Measurements from ENCODE around the gene SMAD7. TPM values are rescaled to one million over a fixed set of nuclear protein-coding genes. Genes with fewer than 3 reads are reported as not detected.

SMAD7 gene
- total RNA-seq, 1 donor from 2014 or later, result 26.8 TPM

DNA sequence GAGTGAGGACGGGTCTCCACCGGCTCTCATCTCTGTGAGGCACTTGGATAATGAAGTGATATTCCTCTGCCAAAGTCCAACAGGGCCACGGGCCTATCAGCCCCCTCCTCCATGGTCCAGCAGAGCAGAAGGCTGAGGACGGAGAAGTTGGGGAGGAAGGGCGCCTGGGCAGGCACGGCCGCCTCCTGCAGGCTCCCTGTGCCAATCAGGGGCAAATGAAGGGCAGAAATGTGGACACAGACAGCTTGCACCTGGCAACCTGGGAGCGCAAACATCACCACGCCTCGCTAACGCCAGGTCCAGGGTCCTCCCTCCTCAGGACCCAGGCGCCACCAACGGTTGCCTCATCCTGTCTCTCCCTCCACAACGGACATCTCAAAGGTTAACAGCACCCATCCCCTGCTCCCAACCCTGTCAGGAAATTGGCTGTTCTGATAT, 24.3 kb downstream of the SMAD7 start:
- intact Hi-C loops (cut with micrococcal nuclease), result no loop called here
- Mint-ChIP-seq H3K27me3 (ENCODE audit: insufficient read depth) (no peaks in the 10 kb centered on the region), H3K27ac (peak overlapping the region; percentile 72), H3K9me3 (no peaks in the 10 kb centered on the region), H3K4me3 (no peak overlapping the region), H3K4me1 (ENCODE audit: low read depth) (peaks cover 97% of the 10 kb centered on the region), H3K36me3 (ENCODE audit: low read depth) (peaks cover 23% of the 10 kb centered on the region)
- DNase-seq (ENCODE audit: low spot score), result no peak

DNA sequence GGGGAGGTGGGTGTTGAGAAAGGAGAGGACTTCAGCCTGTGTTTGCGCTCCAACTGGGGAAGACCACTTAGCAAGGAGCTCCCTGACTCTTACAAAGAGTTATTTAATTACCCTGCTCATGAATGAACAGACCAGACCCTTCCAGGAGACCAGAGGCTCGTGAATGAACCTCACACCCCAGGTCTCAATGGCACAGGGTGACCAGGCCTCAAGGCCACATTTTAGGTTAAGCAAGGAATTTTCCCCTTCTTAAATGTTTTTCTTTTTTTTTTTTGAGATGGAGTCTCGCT, 25.3 kb downstream of the SMAD7 start:
- Mint-ChIP-seq H3K4me3 (peak overlapping the region; percentile 76), H3K36me3 (ENCODE audit: low read depth) (peaks cover 25% of the 10 kb centered on the region), H3K27ac (peak overlapping the region; percentile 96), H3K9me3 (no peaks in the 10 kb centered on the region), H3K4me1 (ENCODE audit: low read depth) (peaks cover 93% of the 10 kb centered on the region), H3K27me3 (ENCODE audit: insufficient read depth) (no peaks in the 10 kb centered on the region)
- no peak for DNase-seq (ENCODE audit: low spot score)
- intact Hi-C loops (cut with micrococcal nuclease), result no loop called here

DNA sequence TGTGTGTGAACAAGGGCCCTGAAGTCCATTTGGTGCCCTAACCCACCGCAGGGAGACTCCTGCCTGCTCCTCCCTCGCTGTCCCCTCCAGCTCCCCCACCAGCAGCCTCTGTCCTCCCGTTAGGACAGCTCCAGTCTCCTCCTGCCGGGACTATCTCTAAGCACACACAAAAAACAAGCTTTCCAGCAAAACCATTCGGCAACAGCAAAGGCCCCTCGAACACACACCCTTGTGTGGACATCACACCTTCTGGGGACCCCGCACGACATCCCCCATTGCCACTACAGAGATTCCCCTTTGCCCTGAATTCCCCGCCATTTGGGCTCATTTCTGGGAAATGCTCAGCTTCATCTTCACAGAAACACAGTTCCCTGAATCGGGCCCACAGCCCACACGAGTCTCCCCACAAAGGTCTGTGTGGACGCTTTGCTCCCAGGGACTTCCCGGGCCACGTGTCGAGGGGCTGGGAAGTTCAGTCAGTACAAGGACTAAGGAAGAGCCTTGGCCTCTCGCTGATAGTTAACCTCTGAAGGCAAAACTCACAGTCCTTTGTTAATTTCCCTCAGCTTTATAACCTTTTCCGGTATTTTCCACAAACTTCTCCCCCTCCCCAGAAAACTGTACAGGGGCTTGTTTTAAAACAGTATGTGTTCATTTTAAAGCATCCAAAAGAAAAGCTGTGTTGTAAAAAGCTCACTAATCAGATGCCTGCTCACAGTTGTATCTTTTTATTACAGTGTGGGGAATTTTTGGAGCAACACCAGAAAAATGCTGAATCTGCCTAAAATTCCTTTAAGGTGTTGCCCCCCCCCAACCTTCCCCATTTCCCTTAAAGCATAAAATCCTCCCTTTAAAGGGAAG, 25.9 kb downstream of the SMAD7 start:
- Mint-ChIP-seq H3K27ac (peak overlapping the region; percentile 96), H3K9me3 (no peaks in the 10 kb centered on the region), H3K4me1 (ENCODE audit: low read depth) (peaks cover 92% of the 10 kb centered on the region), H3K36me3 (ENCODE audit: low read depth) (peaks cover 30% of the 10 kb centered on the region), H3K27me3 (ENCODE audit: insufficient read depth) (no peaks in the 10 kb centered on the region), H3K4me3 (peak overlapping the region; percentile 76)
- intact Hi-C loops (cut with micrococcal nuclease), result no loop called here
- peak; percentile 41 for DNase-seq (ENCODE audit: low spot score)

GRCh38 chr18:48923746-48924629, 26.8 kb downstream of the SMAD7 start:
- DNase-seq (ENCODE audit: low spot score), result no peak
- H3K9me3 Mint-ChIP-seq, result no peaks in the 10 kb centered on the region
- H3K36me3 Mint-ChIP-seq (ENCODE audit: low read depth), result peaks cover 30% of the 10 kb centered on the region
- intact Hi-C loops (cut with micrococcal nuclease), result no loop called here
- H3K4me3 Mint-ChIP-seq, result peak overlapping the region; percentile 49
- H3K27me3 Mint-ChIP-seq (ENCODE audit: insufficient read depth), result no peaks in the 10 kb centered on the region
- H3K4me1 Mint-ChIP-seq (ENCODE audit: low read depth), result peaks cover 84% of the 10 kb centered on the region
- H3K27ac Mint-ChIP-seq, result peak overlapping the region; percentile 96

GRCh38 chr18:48922801-48923730, 27.7 kb downstream of the SMAD7 start:
- intact Hi-C loops (cut with micrococcal nuclease), result no loop called here
- peaks cover 75% of the 10 kb centered on the region for H3K4me1 Mint-ChIP-seq (ENCODE audit: low read depth)
- no peak for DNase-seq (ENCODE audit: low spot score)
- peak overlapping the region; percentile 49 for H3K4me3 Mint-ChIP-seq
- H3K27me3 Mint-ChIP-seq (ENCODE audit: insufficient read depth), result no peaks in the 10 kb centered on the region
- no peaks in the 10 kb centered on the region for H3K9me3 Mint-ChIP-seq
- H3K27ac Mint-ChIP-seq, result peak overlapping the region; percentile 96
- peaks cover 30% of the 10 kb centered on the region for H3K36me3 Mint-ChIP-seq (ENCODE audit: low read depth)

DNA sequence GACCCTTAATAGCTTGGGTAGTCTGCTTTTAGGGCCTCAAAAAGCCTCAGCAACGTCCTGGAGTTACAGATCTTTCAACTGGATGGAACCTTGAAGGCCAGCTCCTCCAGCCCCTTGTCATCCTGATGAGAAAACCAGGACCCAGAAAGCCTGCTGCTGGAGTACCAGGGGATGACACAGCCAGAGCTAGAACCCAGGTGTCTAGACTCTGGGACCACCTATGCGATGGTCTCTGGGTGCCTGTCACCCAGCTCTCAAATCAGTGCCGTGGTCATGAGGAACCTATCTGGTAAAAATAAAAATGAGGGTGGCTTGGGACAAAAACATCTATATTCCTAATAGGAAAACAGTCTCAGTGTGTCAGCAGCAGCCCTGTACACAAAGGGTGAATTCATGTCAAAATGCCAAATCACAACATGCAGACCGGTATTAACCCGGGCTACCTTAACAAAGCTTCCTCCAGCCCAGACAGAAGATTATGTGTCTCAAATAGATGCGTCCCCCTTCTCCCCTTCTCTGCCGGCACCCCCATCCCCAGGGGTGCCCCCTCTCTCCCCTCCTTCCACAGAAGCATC, 28.5 kb downstream of the SMAD7 start:
- Mint-ChIP-seq H3K36me3 (ENCODE audit: low read depth) (peaks cover 32% of the 10 kb centered on the region), H3K4me1 (ENCODE audit: low read depth) (peaks cover 67% of the 10 kb centered on the region), H3K27me3 (ENCODE audit: insufficient read depth) (no peaks in the 10 kb centered on the region), H3K9me3 (no peaks in the 10 kb centered on the region), H3K27ac (no peak overlapping the region), H3K4me3 (peak overlapping the region; percentile 49)
- intact Hi-C loops (cut with micrococcal nuclease), result no loop called here
- no peak for DNase-seq (ENCODE audit: low spot score)

- Mint-ChIP-seq H3K36me3 (ENCODE audit: low read depth) (peaks cover 29% of the 10 kb centered on the region), H3K27ac (no peak overlapping the region), H3K4me1 (ENCODE audit: low read depth) (peaks cover 66% of the 10 kb centered on the region), H3K27me3 (ENCODE audit: insufficient read depth) (no peaks in the 10 kb centered on the region), H3K9me3 (no peaks in the 10 kb centered on the region), H3K4me3 (no peak overlapping the region)
- intact Hi-C loops (cut with micrococcal nuclease), result no loop called here
- DNase-seq (ENCODE audit: low spot score), result no peak
Measured at GRCh38 chr18:48921305-48922225, 29.2 kb downstream of the SMAD7 start.

DNA sequence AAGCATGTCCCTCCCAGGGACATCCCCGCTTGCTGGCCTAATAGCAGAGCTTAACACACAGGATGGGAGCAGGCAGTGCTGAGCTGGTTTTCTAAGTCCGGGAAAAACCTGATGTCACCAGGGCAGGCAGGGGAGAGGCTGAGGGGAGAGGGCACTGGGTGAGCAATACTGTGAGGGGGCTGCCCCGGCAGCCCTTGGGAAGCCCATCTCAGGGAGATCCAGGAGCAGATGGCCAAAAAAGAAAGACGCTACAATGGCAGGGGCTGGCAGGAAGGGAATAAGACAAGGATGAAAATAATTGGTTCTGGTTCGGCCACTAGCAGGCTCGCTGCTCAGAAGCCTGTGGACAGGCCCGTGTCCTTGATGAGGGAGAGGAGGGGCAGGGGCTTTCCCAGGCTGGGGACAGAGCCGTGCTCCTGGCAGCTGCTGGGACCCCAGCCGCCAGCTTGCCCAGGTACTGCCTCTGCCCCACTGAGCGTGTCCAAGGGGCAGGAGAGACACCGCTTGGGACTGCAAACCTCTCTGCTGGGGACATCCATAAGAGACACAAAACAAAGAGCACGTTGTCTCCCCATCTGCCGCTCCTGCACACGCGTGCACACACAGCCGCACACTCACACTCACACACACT, 30.2 kb downstream of the SMAD7 start:
- Mint-ChIP-seq H3K9me3 (no peaks in the 10 kb centered on the region), H3K4me1 (ENCODE audit: low read depth) (peaks cover 62% of the 10 kb centered on the region), H3K4me3 (no peak overlapping the region), H3K27me3 (ENCODE audit: insufficient read depth) (no peaks in the 10 kb centered on the region), H3K36me3 (ENCODE audit: low read depth) (peaks cover 29% of the 10 kb centered on the region), H3K27ac (peak overlapping the region; percentile 71)
- intact Hi-C loops (cut with micrococcal nuclease), result no loop called here
- no peak for DNase-seq (ENCODE audit: low spot score)

GRCh38 chr18:48919547-48919946, 31.2 kb downstream of the SMAD7 start:
- Mint-ChIP-seq H3K4me3 (no peak overlapping the region), H3K27ac (no peak overlapping the region), H3K27me3 (ENCODE audit: insufficient read depth) (no peaks in the 10 kb centered on the region), H3K4me1 (ENCODE audit: low read depth) (peaks cover 53% of the 10 kb centered on the region), H3K36me3 (ENCODE audit: low read depth) (peaks cover 26% of the 10 kb centered on the region), H3K9me3 (no peaks in the 10 kb centered on the region)
- intact Hi-C loops (cut with micrococcal nuclease), result no loop called here
- no peak for DNase-seq (ENCODE audit: low spot score)

- intact Hi-C loops (cut with micrococcal nuclease), result no loop called here
- Mint-ChIP-seq H3K27me3 (ENCODE audit: insufficient read depth) (no peaks in the 10 kb centered on the region), H3K9me3 (no peaks in the 10 kb centered on the region), H3K27ac (no peak overlapping the region), H3K36me3 (ENCODE audit: low read depth) (peaks cover 25% of the 10 kb centered on the region), H3K4me3 (no peak overlapping the region), H3K4me1 (ENCODE audit: low read depth) (peaks cover 53% of the 10 kb centered on the region)
- DNase-seq (ENCODE audit: low spot score), result no peak
Measured at GRCh38 chr18:48918660-48919456, 31.9 kb downstream of the SMAD7 start.
